Natural killer cell (primary cell): Measurements from ENCODE around the gene COX6A2. TPM values are rescaled to one million over a fixed set of nuclear protein-coding genes. Genes with fewer than 3 reads are reported as not detected.
A peak's percentile ranks its signal among the peaks of the same experiment; 100 is the strongest.

Source experiments
- ATAC-seq, 3 donors: fragments of 150-1000 bp in 2 of 3; fragments of 200-7000 bp in 1 of 3; cut with Tn5 transposase; 1 replicate in 1 of 3; 2 replicates in 2 of 3; pipeline ENCODE4 v1.10.0; 2021; ENCODE audit warnings: mild to moderate bottlenecking in 2 of 3, moderate library complexity in 2 of 3
- DNase-seq, 2 donors: peaks; one replicate each; pipeline versions ENCODE4 v3.0.0 to v3.0.0-alpha.2; 2013 to 2021; ENCODE audit warnings: mixed read lengths in 1 of 2
- H3K27ac ChIP-seq: one replicate; pipeline ENCODE4 v1.5.1; 2013; ENCODE audit warnings: mild to moderate bottlenecking, low read length
- H3K27me3 ChIP-seq: one replicate; pipeline ENCODE4 v1.6.1; 2013; ENCODE audit warnings: low read length; ENCODE audit not compliant: control insufficient read depth, insufficient read depth
- H3K36me3 ChIP-seq: one replicate; pipeline ENCODE4 v1.6.1; 2013; ENCODE audit warnings: low read length; ENCODE audit not compliant: control insufficient read depth, insufficient read depth
- H3K4me1 ChIP-seq: one replicate; pipeline ENCODE4 v1.6.1; 2013; ENCODE audit warnings: low read length; ENCODE audit not compliant: control insufficient read depth, insufficient read depth
- H3K4me3 ChIP-seq: one replicate; pipeline ENCODE4 v1.5.1; 2013; ENCODE audit warnings: low read length
- H3K9me3 ChIP-seq: one replicate; pipeline ENCODE4 v1.6.1; 2013; ENCODE audit warnings: low read length; ENCODE audit not compliant: control insufficient read depth, insufficient read depth
- H3K27ac Mint-ChIP-seq, 2 donors: one replicate each; pipeline ENCODE4 v1.8.0; 2022; ENCODE audit warnings: mild to moderate bottlenecking in 2 of 2, mixed read lengths in 2 of 2, moderate library complexity in 1 of 2
- H3K27me3 Mint-ChIP-seq, 2 donors: one replicate each; pipeline ENCODE4 v1.8.0; 2022; ENCODE audit warnings: low read depth in 2 of 2, mixed read lengths in 2 of 2
- H3K36me3 Mint-ChIP-seq: one replicate; pipeline ENCODE4 v1.8.0; 2022; ENCODE audit warnings: mixed read lengths
- H3K4me1 Mint-ChIP-seq, 2 donors: one replicate each; pipeline ENCODE4 v1.8.0; 2022; ENCODE audit warnings: mixed read lengths in 2 of 2
- H3K4me3 Mint-ChIP-seq: one replicate; pipeline ENCODE4 v1.8.0; 2022; ENCODE audit warnings: mild to moderate bottlenecking, moderate library complexity, mixed read lengths
- H3K9me3 Mint-ChIP-seq, 2 donors: one replicate each; pipeline ENCODE4 v1.8.0; 2022; ENCODE audit warnings: mixed read lengths in 2 of 2
- WGBS: methylation state at CpG from one replicate; pipeline ENCODE4 v1.1.7; 2013; ENCODE audit warnings: missing lambda C conversion rate; ENCODE audit not compliant: insufficient coverage; 5-methylcytosine and 5-hydroxymethylcytosine counted together
- intact Hi-C: fragments of 100-400 bp; cut with micrococcal nuclease; formaldehyde crosslinking; loops from one replicate; pipeline ENCODE4 v1.14.2; 2022
- total RNA-seq, 4 donors: library from RNA; stranded (reverse); fragments of 120-200 nt in 1 of 4; gene quantifications; one replicate each; pipeline versions ENCODE4 v1.2.3 to v1.2.4, GENCODE V29; 2013 to 2022
- TF ChIP-seq, protein P1 (sequence below): fragments of 200-600 bp; IDR thresholded peaks from one replicate; pipeline ENCODE4 v1.8.0; 2022; ENCODE audit warnings: antibody characterized with exemption

Gene COX6A2
- total RNA-seq, 3 donors from 2014 or later (not counting 1 experiment from before 2014, with no cell fraction given) = not detected

GRCh38 chr16:31409433-31409832 lies 18.7 kb downstream of the COX6A2 start:
- no peaks in the 10 kb centered on the region for H3K36me3 ChIP-seq
- H3K27ac Mint-ChIP-seq = peak overlapping the region in 1 of 2 donors; percentile 29

DNA sequence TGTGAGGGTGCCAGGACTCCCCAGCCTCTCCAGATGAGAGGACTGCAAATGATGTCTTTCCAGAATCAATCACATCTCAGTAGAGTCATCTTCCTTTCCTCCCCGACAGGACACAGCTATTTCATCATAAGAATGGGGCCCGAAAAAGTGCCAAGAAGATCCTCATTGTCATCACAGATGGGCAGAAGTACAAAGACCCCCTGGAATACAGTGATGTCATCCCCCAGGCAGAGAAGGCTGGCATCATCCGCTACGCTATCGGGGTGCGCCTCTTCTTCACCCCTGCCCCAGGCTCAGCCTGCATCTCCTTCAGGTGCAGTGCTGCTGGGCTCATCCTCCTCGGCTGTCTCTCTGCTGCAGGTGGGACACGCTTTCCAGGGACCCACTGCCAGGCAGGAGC lies 20.8 kb downstream of the COX6A2 start:
- ATAC-seq = no peak
- WGBS = 94% methylated on average over 8 of the region's 8 CpGs
- H3K27ac Mint-ChIP-seq = no peak overlapping the region
- intact Hi-C loops = no loop called here
- H3K4me1 Mint-ChIP-seq = peaks cover 22% of the 10 kb centered on the region in 2 donors
- Histone ChIP-seq H3K36me3 (no peaks in the 10 kb centered on the region), H3K27ac (no peak overlapping the region), H3K4me1 (peaks cover 14% of the 10 kb centered on the region), H3K9me3 (no peaks in the 10 kb centered on the region), H3K4me3 (no peak overlapping the region), H3K27me3 (no peaks in the 10 kb centered on the region)
- H3K9me3 Mint-ChIP-seq = no peaks in the 10 kb centered on the region
- no peaks in the 10 kb centered on the region for H3K27me3 Mint-ChIP-seq
- TF ChIP-seq, protein P1, sequence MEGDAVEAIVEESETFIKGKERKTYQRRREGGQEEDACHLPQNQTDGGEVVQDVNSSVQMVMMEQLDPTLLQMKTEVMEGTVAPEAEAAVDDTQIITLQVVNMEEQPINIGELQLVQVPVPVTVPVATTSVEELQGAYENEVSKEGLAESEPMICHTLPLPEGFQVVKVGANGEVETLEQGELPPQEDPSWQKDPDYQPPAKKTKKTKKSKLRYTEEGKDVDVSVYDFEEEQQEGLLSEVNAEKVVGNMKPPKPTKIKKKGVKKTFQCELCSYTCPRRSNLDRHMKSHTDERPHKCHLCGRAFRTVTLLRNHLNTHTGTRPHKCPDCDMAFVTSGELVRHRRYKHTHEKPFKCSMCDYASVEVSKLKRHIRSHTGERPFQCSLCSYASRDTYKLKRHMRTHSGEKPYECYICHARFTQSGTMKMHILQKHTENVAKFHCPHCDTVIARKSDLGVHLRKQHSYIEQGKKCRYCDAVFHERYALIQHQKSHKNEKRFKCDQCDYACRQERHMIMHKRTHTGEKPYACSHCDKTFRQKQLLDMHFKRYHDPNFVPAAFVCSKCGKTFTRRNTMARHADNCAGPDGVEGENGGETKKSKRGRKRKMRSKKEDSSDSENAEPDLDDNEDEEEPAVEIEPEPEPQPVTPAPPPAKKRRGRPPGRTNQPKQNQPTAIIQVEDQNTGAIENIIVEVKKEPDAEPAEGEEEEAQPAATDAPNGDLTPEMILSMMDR = no peak
- DNase-seq = no peak
- H3K36me3 Mint-ChIP-seq = no peaks in the 10 kb centered on the region
- no peak overlapping the region for H3K4me3 Mint-ChIP-seq

More at GRCh38 chr16:31409433-31409832, 18.7 kb downstream of the COX6A2 start:
- Mint-ChIP-seq H3K4me3 (no peak overlapping the region), H3K36me3 (no peaks in the 10 kb centered on the region), H3K27me3 (no peaks in the 10 kb centered on the region), H3K4me1 (peaks cover 31 to 39% of the 10 kb centered on the region in 2 donors), H3K9me3 (no peaks in the 10 kb centered on the region)
- H3K9me3 ChIP-seq = no peaks in the 10 kb centered on the region
- intact Hi-C loops = no loop called here
- DNase-seq = no peak
- WGBS = 90% methylated on average over 3 of the region's 3 CpGs
- no peaks in the 10 kb centered on the region for H3K27me3 ChIP-seq
- H3K27ac ChIP-seq = no peak overlapping the region
- peaks cover 10% of the 10 kb centered on the region for H3K4me1 ChIP-seq
- no peak overlapping the region for H3K4me3 ChIP-seq
- TF ChIP-seq, protein P1 = no peak
- ATAC-seq = no peak

GRCh38 chr16:31404353-31405064 lies 23.7 kb downstream of the COX6A2 start:
- Mint-ChIP-seq H3K4me1 (peaks cover 33 to 34% of the 10 kb centered on the region in 2 donors), H3K27ac (no peak overlapping the region), H3K27me3 (no peaks in the 10 kb centered on the region), H3K36me3 (no peaks in the 10 kb centered on the region), H3K9me3 (peaks cover 0 to 2% of the 10 kb centered on the region in 2 donors), H3K4me3 (no peak overlapping the region)
- TF ChIP-seq, protein P1 = no peak
- H3K4me3 ChIP-seq = no peak overlapping the region
- DNase-seq (no peak), ATAC-seq (no peak)
- H3K4me1 ChIP-seq = peaks cover 42% of the 10 kb centered on the region
- no peaks in the 10 kb centered on the region for H3K27me3 ChIP-seq
- H3K27ac ChIP-seq = no peak overlapping the region
- peaks cover 4% of the 10 kb centered on the region for H3K9me3 ChIP-seq
- no peaks in the 10 kb centered on the region for H3K36me3 ChIP-seq
- intact Hi-C loops = loop anchor here (5.0 kb wide), 1 partner anchor 37 kb away; no protein-coding TSS in a partner anchor
- 81% methylated on average over 7 of the region's 9 CpGs for WGBS
